NCI-H1092 (cell line): ENCODE results near the gene RNF208.
A peak's percentile ranks its signal among the peaks of the same experiment; 100 is the strongest.
"Not testable (repeated sequence)": the region's sequence is repeated elsewhere in the genome, so short reads cannot be mapped to it uniquely, and the experiment has no call there.

Source experiments
- DNase-seq: peaks from one replicate; lab custom pipeline; 2025; lab: John Stamatoyannopoulos, UW

The RNF208 gene

DNA sequence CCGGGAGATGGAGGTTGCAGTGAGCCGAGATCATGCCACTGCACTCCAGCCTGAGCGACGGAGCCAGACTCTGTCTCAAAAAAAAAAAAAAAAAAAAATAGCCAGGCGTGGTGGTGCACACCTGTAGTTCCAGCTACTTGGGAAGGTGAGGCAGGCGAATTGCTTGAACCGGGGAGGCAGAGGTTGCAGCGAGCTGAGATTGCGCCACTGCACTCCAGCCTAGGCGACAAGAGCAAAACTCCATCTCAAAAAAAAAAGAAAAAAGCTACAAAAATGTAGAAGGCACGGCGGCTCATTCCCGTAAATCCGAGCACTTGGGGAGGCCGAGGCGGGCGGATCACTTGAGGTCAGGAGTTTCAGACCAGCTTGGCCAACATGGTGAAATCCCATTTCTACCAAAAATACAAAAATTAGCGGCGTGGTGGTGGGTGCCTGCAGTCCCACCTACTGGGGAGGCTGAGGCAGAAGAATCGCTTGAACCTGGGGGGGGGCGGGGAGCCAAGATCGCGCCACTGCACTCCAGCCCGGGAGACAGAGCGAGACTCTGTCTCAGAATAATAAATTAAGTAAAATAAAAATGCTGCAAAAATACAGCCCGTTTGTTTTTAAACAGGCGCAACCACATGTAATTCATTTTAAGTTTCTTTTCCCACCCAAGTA, 17.6 kb upstream of the RNF208 start:
- not testable (repeated sequence) for DNase-seq

DNA sequence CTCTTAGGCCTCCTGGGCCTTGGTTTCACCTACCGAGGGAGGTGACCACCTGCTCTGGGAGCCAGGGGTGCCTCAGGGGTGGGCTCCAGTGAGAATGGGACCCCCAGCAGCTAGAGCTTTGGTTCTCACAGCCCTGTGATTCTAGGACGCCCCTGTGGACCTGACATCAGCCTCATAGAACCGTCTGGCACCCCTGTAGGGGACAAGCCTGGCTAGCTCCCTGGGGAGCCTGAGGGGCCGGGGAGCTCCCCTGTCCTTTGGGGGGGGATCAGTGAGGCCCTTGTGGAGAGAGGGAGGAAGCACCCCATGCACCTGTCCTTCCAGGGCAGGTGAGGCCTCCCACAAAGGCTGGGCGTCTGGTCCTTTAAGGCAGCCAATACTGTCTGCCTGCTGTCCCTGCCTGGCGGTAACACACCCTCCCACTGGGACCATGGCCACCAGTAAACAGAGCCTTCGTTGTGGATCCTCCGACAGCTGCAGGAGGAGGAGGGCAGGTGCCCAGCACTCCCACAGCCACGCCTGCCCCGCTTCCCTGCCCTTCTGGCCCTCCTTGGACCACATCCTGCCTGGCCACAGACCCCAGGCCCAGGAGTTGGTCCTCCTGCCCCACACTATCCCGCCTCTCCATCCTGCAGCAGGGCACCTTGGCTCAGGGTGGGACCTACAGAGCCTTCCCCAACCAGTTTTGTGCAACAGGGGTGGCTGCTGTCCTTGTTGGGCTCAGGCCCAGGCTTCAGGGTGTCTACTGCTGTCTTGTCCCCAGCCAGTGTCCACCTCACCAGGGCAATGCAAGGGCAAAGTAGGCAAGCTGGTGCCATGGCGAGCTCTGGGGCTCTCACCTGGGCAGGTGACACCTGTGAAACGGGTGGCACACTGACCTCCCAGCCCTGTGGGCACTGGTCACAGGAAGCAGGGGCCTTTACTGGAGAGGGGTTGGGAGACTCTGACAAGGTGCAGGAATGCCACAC, 16.0 kb upstream of the RNF208 start:
- peak; percentile 47 for DNase-seq

DNA sequence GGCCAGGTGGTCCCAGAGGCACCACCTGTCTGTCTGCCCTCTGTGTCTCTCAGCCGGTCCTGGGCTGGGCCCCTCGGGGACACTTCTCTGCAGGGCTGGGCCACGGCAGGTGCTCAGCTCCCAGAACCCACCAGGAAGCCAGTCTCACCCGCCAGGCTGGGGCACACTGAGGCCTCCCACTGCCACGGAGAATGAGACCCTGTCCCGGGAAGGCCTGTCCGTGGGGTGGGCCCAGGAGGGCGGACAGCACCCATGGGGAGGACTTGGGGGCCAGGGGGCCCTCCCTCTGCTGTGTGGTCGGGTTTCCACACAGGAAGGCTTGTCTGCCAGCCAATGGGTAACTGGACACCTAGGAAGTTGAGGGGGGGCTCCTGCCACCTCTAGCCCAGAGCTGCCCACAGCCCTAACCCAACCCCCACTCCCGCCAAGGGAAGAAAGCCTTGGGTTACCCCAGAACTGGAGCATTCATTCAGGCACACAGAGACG, 14.9 kb upstream of the RNF208 start:
- DNase-seq, result no peak

DNA sequence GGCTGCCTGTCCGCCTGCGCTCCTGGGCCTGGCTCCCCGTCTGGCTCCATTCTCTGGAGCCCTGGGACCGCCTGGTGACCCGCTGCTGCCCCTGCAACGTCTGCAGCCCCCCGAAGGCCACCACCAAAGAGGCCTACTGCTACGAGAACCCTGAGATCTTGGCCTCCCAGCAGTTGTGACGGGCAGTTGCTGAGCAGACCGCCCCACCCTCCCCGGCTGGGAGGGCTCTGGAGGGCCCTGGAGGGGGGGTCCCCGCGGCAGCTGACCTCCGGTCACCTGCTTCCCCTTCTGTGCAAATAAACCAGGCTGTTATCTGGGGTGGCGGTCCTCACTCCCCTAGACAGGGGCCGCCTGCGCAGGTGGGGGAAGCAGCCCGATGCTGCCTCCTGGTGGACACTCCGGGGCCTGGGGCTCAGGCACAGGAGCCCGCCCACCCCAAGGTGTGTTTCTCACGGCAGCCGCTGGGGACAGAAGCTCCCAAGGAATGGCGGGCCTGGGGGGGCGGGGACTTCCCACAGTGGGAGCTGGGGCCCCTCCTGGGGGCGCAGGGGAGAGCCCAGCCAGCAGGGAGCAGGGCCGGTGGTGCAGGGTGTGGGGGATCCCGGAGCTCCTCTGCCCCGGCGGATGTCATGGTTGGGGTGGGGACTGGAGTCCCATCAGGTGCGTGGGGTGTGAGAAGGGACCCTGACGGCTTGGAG, 14.3 kb upstream of the RNF208 start:
- DNase-seq, result peak; percentile 82

DNA sequence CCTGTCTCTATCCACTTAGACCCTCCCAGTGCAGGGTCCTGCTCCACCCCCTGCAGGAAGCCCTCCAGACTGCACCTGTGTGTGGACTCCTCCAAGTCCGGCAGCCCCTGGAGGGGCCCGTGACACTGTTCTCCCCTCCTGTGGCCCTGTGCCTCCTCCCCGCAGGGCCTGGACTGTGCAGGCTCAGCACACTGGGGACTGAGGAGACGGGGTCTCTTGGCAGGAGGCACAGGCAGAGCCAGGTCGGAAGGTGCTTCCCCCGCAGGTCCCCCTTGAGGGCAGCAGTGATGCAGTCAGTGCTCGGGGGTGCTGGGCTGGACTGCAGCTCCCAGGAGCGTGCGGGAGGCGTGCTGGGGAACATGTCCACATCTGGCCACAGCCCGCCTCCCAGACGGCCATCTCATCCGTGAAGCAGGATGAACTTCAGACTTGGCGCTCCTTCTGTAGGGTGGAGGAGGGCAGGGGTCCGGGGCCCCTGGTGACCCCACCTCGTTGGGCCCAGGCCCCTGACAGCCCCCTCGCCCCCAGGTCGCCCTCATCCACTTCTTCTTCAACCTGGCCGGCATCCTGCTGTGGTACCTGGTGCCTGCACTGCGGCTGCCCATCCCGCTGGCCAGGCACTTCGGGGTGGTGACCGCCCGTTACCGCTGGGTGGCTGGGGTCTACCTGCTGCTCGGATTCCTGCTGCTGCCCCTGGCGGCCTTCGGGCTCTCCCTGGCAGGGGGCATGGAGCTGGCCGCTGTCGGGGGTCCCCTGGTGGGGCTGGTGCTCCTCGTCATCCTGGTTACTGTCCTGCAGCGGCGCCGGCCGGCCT, 13.6 kb upstream of the RNF208 start:
- no peak for DNase-seq

DNA sequence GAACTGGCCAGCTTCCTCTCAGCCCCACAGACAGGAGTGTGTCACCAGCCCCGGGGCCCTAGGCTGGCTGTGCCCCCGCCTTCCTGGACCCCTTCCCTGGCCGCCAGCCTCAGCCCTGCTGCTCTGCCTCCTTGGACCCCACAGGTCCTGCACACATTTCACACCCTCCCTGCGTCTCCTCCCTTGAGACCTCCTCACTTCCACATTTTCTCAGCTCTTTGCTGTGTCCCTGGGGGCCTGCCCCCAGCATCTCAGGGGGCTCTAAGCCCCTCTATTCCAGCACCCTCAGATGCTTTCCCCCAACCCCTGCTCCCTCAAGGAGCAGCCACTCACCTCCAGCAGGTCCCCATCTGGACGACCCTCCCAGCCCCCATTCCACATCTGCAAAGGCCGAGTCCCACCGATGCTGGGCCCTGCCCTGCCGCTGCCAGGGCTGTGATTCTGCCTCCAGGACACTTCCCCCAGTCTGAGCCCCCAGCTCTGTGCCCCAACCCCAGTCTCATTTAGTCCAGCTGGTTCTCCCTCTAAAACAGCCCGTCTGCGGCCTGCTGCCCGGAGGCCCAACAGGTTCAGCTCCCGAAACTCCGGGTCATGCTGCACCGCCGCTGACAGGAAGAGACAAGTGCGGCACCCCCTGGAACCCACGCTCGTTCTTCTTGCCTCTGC, 12.9 kb upstream of the RNF208 start:
- DNase-seq, result no peak

DNA sequence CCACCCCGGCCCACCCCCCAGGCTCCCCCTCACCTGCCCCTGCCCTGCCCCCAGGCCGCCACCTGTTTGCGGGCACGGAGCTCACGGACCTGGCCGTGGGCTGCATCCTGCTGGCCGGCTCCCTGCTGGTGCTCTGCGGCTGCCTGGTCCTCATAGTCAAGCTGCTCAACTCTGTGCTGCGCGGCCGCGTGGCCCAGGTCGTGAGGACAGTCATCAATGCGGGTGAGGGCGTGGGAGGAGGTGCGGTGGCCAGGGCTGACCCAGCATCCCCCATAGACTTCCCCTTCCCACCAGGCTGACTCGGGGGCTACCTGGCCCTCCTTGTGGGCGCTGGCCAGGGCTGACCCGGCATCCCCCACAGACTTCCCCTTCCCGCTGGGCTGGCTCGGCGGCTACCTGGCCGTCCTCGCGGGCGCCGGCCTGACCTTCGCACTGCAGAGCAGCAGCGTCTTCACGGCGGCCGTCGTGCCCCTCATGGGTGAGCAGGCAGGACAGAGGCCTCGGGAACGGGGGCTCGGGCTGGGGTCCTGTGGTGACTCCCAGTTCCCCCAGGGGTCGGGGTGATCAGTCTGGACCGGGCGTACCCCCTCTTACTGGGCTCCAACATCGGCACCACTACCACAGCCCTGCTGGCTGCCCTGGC, 12.1 kb upstream of the RNF208 start:
- DNase-seq, result no peak

DNA sequence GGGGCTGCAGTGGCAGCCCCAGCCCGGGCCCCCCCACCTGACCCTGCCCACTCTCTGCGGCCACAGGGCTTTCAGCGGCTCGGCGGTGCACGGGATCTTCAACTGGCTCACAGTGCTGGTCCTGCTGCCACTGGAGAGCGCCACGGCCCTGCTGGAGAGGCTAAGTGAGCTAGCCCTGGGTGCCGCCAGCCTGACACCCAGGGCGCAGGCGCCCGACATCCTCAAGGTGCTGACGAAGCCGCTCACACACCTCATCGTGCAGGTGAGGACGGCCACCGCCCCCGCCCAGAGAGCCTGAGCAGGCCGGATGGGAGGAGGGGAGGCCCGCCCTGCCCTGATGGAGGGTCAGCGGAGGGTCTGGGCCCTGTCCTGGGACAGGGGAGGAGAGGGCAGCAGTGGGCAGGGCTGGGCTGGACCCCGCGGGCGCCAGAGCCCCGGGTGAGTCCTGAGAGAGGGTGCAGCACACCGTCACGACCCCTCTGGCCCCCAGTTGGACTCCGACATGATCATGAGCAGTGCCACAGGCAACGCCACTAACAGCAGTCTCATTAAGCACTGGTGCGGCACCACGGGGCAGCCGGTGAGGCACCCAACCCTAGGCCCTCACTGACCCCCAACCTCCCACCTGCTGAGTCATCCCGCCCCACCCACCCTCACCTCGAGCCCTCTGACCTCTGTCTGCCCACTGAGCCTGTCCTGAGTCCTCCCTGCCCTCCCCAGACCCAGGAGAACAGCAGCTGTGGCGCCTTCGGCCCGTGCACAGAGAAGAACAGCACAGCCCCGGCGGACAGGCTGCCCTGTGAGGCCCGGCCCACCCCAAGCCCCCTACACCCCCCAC, 11.3 kb upstream of the RNF208 start:
- DNase-seq, result no peak

DNA sequence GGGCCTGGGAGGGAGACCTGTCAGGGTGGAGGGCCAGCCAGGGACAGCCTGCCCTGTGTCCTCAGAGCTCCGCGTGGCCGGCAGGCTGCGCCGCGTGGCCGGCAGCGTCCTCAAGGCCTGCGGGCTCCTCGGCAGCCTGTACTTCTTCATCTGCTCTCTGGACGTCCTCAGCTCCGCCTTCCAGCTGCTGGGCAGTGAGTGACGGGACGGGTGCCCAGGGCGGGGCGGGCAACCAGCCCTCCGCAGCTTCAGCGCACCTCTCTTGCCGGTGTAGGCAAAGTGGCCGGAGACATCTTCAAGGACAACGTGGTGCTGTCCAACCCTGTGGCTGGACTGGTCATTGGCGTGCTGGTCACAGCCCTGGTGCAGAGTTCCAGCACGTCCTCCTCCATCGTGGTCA, 10.5 kb upstream of the RNF208 start:
- no peak for DNase-seq

DNA sequence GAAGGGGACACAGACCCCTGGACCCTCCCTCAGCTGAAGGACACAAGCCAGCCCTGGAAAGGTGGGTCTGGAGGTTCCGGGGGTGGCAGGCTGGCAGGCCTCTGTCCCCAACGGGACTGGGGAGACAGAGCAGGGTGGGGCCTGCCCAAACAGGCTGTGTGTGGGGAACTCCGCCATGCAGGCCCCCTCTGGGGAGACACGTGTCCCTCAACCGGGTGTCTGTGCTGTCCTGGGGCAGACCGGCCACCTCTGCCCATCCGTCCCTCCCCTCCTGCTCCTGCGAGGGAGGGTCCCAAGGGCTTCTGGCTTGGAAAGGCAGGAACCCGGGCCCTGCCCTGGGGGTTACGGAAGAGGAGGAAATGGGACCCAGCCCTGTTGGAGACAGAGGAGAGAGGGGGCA, 10.1 kb upstream of the RNF208 start:
- no peak for DNase-seq

DNA sequence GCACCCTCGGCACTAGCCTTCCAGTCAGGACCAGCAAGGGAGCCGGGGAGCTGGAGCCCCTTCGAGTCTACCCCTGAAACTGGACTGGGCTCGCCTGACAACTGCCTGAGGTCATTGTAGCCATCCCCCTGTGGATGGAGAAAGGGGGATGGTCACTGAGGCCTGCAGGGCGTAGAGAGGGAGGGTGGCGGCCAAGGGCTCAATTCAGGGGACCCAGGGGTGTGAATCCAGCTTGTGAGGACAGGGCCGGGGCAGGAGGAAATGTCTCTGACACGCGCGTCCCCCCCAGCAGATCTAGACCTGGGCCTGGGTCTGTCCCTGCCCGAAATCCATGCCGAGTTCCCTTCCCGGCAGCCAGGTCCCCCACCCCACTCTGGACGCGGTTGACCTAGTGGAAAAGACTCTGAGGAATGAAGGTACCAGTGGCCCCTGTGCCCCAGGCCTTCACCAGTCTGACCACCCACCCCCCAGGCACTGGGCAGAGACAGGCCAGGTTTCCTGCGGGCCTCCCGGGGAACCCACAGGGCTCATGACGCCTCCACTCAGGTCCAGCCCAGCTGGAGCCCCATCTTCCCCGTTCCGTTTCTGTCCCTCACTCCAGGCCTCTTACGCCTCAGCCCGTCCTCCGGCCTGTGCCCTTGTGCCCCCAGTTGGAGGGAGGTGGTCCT, 9.5 kb upstream of the RNF208 start:
- DNase-seq, result no peak

DNA sequence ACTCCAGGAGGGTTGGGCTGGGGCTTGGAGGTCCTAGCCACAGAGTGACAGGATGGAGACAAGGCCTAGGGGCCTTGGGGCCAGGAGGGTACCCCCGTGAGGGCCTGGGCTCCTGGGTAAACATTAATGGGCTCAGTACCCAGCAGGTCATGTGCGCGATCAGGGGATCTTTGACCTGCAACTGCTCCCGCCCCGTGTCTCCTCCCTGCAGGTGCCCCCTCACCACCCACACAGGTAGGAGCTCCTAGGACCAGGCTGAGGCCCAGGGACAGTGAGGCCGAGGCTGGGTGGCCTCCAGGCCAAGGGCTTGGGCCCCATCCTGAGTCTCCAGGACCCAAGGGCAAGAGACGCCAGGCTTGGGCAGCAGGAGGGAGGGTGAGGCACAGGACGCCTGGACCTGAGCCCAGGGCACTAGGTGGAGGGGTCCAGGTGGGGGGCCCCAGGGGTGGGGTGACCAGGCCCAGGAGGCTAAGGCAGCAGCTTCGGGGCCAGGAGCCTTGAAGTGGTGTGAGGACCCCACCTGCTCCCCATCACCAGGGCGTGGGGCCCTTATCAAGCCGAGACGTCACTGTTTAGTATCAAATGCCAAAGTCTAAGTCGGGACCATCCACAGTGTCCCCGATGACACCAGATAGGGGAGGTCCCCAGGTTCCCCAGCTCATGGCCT, 8.8 kb upstream of the RNF208 start, which contains the start of gene SLC34A3:
SLC34A3 (plus strand) TSS at position 197 of the 667 bp plus-strand sequence. CDS start 802 bp downstream, outside the sequence.
- no peak for DNase-seq

DNA sequence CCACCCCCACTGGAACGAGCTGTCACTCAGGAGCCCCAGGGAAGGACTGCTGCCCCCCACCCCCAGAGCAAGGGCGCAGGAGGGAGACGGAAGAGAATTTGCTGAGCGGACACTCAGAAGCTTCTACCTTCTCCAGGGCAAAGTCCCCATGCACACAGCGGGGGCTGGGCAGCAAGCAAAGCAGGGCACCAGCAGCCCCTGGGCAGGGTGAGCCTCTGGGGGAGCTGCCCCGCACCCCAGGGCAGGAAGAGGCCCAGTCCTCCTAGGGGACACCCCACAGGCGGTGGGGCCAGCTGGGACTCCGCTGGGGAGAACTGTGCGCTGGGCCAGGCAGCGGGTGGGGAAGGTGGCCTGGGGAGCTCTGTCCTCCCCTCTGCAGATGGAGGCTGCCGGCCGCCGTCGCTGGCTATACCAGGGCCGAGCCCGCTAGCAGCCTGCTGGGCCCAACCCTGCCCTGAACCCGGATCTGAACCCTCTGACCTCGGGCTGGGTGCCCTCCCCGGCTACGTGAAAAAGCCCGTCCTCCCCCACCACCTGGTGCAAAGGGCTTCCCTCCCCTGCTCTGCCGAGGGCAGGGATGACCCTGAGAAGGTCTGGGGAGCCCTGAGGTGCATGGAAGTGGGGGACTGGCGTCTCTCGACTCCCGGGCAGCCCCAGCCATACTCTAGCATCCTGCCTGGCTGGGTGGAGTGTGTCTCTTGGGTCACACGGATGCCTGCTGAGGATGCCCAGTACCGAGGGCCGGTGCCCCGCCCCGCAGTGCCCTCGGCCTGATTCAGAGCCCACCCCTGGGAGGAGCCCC, 8.1 kb upstream of the RNF208 start:
- no peak for DNase-seq

DNA sequence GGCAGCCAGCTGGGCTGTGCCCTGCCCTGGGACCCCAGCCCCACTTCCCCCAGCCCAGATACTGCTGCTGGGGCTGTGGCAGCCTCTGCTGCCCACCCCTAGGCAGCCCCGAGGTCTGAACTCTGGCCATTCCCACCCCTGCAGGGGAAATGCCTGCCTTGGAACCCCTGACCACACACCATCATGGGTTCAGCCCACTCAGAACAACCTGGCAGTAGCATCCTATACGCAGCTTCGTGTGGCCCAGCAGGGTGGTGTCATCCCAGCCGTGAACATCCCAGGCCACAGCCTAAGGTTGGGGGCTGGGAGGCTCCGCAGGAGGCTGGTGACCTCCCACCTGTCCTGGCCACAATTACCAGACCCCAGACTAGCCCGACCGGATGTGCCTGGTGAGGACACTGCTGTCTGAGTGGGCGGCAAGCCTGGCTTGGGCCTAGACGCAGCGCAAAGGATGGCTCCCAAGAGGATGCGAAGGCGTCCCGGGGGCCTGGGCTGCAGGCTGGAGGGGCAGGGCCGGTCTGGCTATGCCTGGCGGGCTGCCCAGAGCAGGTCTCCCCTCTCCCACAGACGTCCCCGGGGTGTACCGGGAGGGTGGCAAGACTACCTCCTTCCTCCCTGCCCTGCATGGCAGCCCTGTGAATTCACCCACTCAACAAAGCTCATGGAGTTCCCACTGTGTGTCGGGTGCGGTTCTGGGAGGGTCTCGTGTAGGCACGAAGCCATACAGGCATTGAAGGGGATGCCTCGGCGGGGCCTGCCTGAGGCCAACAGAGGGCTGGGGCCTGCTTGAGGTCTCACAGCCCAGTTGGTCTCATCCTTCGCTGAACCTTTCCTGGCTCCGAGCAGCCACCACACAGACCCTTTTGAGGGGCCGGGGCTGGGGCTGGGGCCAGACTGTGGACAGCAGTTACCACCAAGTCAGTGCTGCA, 7.2 kb upstream of the RNF208 start:
- no peak for DNase-seq

DNA sequence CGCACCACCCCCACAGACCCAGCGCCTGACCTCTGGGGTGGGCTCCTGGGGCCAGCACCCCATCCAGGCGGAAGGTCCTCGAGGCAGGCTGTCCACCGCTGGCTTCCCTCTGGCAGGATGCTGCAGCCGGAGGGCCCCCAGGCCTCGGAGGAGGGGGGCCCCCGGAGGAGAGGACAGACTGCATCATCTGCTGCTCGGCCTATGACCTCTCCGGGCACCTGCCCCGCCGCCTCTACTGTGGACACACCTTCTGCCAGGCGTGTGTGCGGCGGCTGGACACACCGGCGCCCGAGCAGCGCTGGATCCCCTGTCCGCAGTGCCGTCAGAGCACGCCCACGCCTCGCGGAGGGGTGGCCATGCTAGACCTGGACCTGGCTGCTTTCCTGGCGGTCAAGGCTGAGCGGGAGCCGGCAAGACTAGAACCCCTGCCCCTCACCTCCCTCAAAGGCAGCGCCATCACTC, 6.5 kb upstream of the RNF208 start:
- no peak for DNase-seq

DNA sequence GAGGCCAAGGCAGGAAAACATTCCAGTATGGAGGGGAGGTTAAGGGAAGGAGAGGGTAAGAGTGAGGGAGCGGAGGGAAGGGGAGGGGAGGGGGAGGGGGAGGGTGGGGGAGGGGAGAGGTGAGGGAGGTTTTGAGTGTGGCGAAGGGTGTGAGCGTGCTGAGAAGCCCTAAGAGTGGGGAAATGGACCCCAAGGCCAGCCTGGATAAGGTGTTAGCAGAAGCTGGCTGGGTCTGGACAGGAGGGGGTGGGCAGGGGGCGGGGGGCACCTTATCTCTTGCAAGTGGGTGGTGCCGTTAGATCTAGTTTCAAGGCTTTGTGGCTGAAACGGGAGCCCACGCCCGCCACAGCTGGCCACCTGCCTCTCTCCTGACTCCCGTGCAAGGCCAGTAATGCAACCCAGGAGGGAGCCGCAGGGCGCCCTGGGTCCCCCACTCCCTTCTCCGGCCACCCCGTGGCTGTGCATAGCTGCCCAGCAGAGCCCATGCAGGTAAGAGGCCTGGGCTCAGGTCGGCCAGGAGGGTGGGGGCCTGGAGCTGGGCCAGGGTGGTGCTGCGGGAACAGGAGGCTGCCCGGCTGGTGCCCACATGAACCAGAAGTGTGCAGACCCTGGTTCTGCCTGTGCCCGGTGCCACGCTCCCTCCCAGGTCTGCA, 5.9 kb upstream of the RNF208 start:
- no peak for DNase-seq
